ENCODE results near the gene VWDE. TPM values are rescaled to one million over a fixed set of nuclear protein-coding genes. Genes with fewer than 3 reads are reported as not detected.

Gene VWDE
- total RNA-seq, 4 donors from 2014 or later = 0.13 to 0.22 TPM; not detected in 2

DNA sequence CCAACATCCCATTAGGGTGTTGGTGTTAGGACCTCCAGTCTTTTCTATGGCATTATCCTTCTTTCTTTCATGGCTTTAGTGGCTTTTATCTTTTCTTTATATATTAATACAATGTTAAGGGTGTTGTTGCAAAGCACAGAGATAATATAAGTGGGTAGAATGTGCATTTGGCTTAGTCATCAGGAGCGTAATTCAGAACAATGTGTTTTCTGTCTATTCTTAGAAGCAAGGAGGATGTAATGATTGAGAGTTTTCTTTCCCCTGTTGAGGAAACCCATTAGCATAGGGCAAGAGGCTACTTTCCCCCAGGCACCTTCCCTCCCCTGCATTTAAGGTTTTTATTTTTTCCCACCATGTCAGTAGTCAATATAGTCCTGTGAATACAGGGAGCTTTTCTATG, 112.9 kb downstream of the VWDE start:
- no peaks in the 10 kb centered on the region for H3K4me1 ChIP-seq
- peaks cover 0 to 9% (median 0%) of the 10 kb centered on the region in 3 donors for H3K9me3 ChIP-seq
- no peak overlapping the region for H3K4me3 ChIP-seq
- H3K27me3 ChIP-seq = no peaks in the 10 kb centered on the region
- H3K36me3 ChIP-seq = no peaks in the 10 kb centered on the region
- no peak overlapping the region for H3K27ac ChIP-seq
- ATAC-seq = no peak
- WGBS, 2 donors (ENCODE audit: low coverage in 1 of 2) = 89% methylated on average over 1 of the region's 1 CpG; no CpG with 5 or more reads in 1 of the 2 donors
- TF ChIP-seq, protein P1, sequence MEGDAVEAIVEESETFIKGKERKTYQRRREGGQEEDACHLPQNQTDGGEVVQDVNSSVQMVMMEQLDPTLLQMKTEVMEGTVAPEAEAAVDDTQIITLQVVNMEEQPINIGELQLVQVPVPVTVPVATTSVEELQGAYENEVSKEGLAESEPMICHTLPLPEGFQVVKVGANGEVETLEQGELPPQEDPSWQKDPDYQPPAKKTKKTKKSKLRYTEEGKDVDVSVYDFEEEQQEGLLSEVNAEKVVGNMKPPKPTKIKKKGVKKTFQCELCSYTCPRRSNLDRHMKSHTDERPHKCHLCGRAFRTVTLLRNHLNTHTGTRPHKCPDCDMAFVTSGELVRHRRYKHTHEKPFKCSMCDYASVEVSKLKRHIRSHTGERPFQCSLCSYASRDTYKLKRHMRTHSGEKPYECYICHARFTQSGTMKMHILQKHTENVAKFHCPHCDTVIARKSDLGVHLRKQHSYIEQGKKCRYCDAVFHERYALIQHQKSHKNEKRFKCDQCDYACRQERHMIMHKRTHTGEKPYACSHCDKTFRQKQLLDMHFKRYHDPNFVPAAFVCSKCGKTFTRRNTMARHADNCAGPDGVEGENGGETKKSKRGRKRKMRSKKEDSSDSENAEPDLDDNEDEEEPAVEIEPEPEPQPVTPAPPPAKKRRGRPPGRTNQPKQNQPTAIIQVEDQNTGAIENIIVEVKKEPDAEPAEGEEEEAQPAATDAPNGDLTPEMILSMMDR (IDR thresholded peaks at IDR 0.05) = no peak
- TF ChIP-seq POLR2AphosphoS5 (IDR thresholded peaks at IDR 0.05) (no peak), POLR2A (IDR thresholded peaks at IDR 0.05) (no peak), EP300 (IDR thresholded peaks at IDR 0.05) (no peak)

DNA sequence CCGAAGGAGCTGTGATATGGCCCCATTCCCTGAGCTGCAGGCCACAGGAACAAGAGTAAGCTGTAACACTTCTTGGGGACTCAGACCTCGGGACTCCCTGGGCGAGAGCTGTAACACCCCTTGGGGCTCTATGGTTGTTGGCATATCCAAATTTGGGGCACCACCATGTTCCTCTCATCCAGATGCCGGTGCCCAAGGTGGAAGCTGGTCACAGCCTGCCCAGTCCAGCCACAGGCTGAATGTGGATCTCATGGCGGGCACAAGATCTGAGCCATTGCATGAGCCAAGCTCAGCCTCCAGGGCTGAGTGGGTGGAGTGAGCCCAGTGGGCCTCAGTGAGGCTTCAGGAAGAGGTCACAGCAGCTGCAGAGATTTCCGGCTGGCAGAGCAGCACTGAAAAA, 113.7 kb downstream of the VWDE start:
- Histone ChIP-seq H3K4me3 (no peak overlapping the region), H3K4me1 (no peaks in the 10 kb centered on the region), H3K27me3 (no peaks in the 10 kb centered on the region), H3K27ac (no peak overlapping the region), H3K36me3 (no peaks in the 10 kb centered on the region), H3K9me3 (peaks cover 0 to 9% (median 0%) of the 10 kb centered on the region in 3 donors)
- TF ChIP-seq POLR2A (IDR thresholded peaks at IDR 0.05) (no peak), POLR2AphosphoS5 (IDR thresholded peaks at IDR 0.05) (no peak), EP300 (IDR thresholded peaks at IDR 0.05) (no peak)
- TF ChIP-seq, protein P1 (IDR thresholded peaks at IDR 0.05) = no peak
- 0 to 20% methylated on average over 1 of the region's 6 CpGs for WGBS, 2 donors (ENCODE audit: low coverage in 1 of 2)
- no peak for ATAC-seq

DNA sequence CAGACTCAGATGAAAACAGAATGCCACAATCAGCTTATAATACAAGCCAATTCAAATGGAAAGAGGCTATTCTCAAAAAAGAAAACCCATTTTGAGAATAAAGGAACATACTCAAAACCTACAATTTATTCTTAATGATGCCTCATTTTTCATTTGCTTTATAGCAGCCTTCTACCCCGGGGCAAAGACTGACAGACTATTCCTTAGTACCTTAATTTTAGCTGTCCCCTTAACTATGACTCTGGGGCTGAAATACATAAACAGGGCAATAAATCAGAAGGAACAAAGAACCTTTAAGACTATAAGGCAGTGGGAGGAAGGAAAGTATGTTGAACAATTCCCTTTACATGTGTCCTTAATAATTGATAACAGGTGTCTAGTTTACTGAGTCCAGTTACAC, 115.8 kb downstream of the VWDE start:
- no peaks in the 10 kb centered on the region for H3K27me3 ChIP-seq
- ATAC-seq = no peak
- H3K27ac ChIP-seq = no peak overlapping the region
- no peaks in the 10 kb centered on the region for H3K4me1 ChIP-seq
- 33 to 42% methylated on average over 1 of the region's 1 CpG for WGBS, 2 donors (ENCODE audit: low coverage in 1 of 2)
- no peak for TF ChIP-seq POLR2A (IDR thresholded peaks at IDR 0.05)
- TF ChIP-seq, protein P1 (IDR thresholded peaks at IDR 0.05) = no peak
- no peak for TF ChIP-seq EP300 (IDR thresholded peaks at IDR 0.05)
- TF ChIP-seq POLR2AphosphoS5 (IDR thresholded peaks at IDR 0.05) = no peak
- no peaks in the 10 kb centered on the region for H3K36me3 ChIP-seq
- H3K4me3 ChIP-seq = no peak overlapping the region
- H3K9me3 ChIP-seq = peaks cover 0 to 9% (median 0%) of the 10 kb centered on the region in 3 donors

DNA sequence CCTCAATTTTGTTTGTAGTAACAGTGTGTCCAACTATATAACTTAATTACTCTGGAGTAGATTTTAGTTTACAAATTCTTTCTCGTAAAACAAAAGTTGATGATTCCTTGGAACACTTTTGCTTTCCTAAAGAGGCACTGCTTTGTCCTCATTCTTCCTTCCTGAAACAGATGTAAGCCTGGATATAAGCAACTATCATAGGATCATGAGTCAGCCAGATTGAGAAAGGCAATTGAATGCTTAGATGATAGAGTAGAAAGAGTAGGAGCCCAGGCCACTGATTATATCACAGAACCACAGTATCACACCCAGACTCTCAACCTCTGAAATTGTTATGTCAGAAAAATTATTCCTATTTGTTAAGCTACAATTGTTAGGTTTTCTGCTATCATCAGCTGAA, 122.6 kb downstream of the VWDE start:
- ATAC-seq = no peak

More for the DNA sequence above, 122.6 kb downstream of the VWDE start:
- H3K4me3 ChIP-seq = no peak overlapping the region
- peaks cover 0 to 9% (median 0%) of the 10 kb centered on the region in 3 donors for H3K9me3 ChIP-seq
- no peaks in the 10 kb centered on the region for H3K36me3 ChIP-seq
- TF ChIP-seq EP300 (IDR thresholded peaks at IDR 0.05) = no peak
- TF ChIP-seq POLR2AphosphoS5 (IDR thresholded peaks at IDR 0.05) = no peak
- WGBS, 2 donors (ENCODE audit: low coverage in 1 of 2) = 50 to 52% methylated on average over 1 of the region's 1 CpG
- no peaks in the 10 kb centered on the region for H3K27me3 ChIP-seq
- no peak overlapping the region for H3K27ac ChIP-seq
- no peaks in the 10 kb centered on the region for H3K4me1 ChIP-seq

Other genes starting within 250 kb of the VWDE start
- 10 to 100 TPM; 49.2 to 88.4 (median 66.8) TPM for gene TMEM106B, start 192.6 kb downstream of the VWDE start, total RNA-seq
- gene SCIN, start 166.9 kb upstream of the VWDE start, total RNA-seq = 1 to 10 TPM in 3 of 4 donors, under 1 TPM in 1; 0.62 to 5.8 (median 2.3) TPM

All from gastroesophageal sphincter (tissue), 4 donors.